Loucy (cell line): ENCODE data around the gene PLPPR5.

Experiments
- CTCF ChIP-seq: fragments of 200-600 bp; sonication (generic); conservative IDR thresholded peaks from 2 replicates; pipeline ENCODE4 v1.5.1; 2014; ENCODE audit warnings: mild to moderate bottlenecking, antibody characterized with exemption, low read length
- EZH2phosphoT487 ChIP-seq: fragments of 200-600 bp; IDR thresholded peaks from 2 replicates; pipeline ENCODE4 v1.6.1; 2018; ENCODE audit warnings: antibody characterized with exemption, mild to moderate bottlenecking, moderate library complexity, borderline replicate concordance

- no peak for TF ChIP-seq CTCF
- no peak for TF ChIP-seq EZH2phosphoT487
These were observed 25.2 kb downstream of the PLPPR5 start for GRCh38 chr1:98979463-98979862.
